GM18909 (cell line): ENCODE results near the gene PDE1C.
"Not testable (repeated sequence)": the region's sequence is repeated elsewhere in the genome, so short reads cannot be mapped to it uniquely, and the experiment has no call there.

Source experiments
- ATAC-seq: cut with Tn5 transposase; IDR thresholded peaks from one replicate; pipeline ENCODE4 v1.9.1; 2021; ENCODE audit warnings: mild to moderate bottlenecking; ENCODE audit not compliant: unreplicated experiment, poor library complexity

Gene PDE1C

DNA sequence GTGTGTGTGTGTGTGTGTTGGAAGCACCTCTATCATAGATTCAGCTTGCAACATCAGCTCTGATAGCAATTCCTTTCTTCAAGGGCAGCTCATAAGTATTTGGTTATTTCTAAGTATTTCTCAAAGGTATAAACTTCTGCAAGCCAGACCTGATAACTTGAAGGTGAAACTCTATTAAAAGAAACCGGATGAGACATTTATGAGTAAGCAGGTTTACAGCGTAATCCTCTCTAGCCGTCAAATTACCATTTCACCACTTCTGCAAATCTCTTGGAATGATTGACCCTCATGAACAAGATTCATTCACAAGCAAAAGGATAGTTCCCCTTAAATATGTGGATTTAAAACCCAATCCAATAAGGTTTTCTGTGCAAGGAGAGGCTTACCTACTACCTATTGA lies 23.1 kb downstream of the PDE1C start:
- ATAC-seq: peak; percentile 42

DNA sequence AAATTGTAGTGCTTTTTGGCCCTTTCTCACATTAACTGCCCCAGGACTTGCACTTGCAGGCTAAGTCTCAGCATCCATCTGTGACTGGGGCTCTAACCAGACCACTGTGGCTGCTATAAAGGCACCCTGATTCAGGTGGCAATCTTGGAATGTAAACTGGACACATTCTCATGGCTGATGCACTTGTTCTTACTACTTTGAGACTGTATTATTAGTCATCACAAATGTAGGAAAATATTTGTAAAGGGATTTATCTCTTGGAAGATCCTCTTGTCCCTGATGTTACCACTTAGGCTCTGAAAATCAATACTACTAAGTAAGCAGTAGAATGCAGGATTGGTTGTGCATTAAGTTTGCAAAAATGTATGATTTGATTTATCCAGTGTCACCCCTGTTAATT lies 25.0 kb downstream of the PDE1C start:
- no peak for ATAC-seq

DNA sequence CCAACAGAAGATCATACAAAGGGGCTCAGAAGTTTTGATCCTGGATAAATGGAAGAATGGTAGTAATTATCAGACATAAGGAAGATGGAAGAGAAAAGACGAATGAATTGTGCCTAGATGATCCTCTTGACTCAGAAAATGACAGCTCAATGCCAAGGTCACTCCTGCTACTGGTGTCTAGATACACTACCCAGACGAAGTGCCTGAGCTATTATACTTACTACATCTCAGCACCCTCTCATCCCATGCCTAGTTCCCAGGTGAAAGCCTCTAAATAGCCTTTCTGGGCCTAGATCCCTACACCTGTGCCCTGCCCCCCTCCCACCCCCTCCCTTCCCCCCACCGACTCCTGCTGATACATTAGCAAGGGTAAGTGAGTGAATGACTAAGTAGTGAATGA lies 25.5 kb downstream of the PDE1C start:
- no peak for ATAC-seq

DNA sequence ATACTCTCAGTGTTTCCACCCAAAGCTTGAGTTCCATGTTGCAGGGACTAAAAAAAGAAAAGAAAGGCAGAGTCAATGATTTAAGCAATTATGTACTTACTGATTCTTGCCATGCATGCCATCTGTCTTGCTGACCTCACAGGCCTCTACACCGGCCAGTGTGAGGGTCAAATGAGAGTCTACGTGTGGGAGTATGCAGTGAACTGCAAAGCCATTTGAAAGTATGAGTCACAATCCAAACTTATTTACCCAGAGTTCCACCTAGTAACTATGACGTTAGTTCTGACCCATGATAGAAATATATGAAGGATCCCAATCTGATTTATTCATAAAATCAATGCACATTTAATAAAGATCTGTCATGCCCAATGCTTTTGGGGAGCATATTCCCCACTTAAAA lies 26.5 kb downstream of the PDE1C start:
- ATAC-seq: peak; percentile 77

DNA sequence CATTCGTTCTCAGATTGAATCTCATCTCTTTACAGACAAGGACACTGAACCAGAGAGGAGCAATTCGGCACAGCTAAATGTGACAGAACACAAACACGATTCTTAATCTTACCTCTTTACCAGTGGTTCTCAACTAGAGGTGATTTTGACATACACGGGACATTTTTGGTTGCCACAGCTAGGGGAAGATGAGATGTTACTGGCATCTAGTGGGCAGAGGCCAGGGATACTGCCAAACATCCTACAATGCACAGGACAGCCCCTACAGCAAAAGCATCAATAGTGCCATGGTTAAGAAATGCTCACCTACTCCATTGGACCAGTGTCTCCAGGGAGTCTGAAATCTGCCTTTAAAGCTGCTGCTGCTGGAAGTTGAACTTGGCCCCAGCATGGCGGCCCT lies 27.3 kb downstream of the PDE1C start:
- no peak for ATAC-seq

DNA sequence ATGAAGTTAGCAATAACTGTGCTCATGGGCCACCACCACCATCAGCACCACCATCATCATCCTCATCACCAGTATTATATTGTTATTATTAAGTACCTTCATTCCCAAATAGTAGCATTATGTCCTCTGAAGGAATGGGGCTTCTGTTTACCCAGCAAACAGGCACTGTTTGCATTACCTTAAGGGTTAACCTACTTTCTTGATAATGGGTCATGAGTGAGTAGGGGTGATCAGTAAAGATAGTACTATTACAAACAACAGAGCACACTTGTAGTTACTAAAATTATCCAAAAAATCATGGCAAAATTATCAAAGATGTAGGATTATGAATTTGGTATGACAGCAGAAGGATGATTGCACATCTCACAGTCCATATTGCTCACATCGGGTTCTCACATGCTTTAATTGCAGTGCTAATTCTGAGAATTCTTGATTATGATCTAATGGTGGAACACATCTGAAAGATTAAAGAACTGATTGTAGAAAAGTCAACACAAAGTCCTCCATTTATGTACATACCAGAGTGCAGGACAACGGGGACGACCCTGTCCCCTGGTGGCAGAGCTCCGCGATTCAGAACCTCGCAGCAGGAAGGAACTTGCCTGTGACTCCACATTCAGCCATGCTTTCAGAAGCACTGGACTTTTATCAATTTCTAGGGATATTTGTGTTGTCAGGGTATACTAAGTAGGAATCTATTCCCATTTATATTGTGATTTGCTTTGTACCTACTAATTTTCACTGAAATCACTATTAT lies 31.0 kb downstream of the PDE1C start:
- ATAC-seq: no peak

DNA sequence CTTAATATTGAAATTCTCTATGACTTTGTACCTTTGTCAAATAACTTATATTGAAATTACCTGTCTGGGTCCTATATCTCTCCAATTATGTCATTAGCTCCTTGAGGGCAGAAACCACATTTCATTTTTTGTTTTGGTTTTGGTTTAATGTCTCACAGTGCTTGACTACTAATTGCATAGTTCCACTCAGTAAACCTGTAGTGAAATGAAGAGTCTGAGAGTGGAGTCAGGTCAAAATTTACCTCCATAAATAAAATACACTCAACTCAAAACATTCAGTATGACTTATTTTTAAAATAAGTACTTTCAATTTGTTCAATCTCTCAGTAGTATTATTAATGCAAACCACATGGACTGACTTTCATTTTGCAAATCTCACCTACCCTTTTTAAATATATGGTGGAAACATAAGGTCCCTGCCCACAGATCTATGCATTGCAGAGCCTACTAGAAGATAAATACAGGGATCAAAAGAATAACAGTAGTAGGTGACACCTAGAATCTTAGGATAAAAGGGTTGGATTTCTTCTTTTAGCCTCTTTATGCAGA lies 32.5 kb downstream of the PDE1C start:
- peak; percentile 85 for ATAC-seq

DNA sequence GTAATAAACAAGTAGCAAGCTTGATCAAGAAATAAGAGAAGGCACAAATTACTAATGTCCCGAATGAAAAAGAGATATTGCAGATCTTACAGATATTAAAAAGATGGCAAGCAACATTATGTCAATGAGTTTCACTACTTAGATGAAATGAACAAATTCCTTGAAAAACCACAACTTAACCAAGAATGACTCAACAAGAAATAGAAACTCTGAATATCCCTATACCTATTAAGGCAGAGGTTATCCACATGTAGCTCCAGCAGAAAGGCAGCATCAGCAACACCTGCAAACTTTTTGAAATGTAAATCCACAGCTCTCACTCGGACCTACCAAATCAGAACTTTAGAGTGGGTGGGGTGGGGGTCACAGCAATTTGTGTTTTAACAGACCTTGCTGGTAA lies 33.6 kb downstream of the PDE1C start:
- peak; percentile 46 for ATAC-seq

DNA sequence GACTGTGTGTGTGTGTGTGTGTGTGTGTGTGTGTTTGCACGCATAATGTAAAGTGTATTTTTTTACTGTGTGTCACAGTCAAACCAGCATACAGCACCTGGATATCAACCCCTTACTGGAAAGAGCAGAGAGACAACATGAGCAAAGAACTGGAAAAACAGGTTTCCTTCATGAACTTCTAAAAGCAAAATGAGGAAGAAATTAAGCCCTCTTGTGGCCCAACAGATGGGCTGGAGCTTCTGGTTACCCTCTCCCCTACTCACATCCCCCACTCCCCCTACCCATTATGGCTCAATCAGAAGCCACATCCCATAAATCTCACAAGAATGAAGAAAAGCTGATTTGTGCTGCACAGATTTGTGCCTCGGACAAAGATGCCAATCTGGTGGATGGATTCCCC lies 36.2 kb downstream of the PDE1C start:
- no peak for ATAC-seq

DNA sequence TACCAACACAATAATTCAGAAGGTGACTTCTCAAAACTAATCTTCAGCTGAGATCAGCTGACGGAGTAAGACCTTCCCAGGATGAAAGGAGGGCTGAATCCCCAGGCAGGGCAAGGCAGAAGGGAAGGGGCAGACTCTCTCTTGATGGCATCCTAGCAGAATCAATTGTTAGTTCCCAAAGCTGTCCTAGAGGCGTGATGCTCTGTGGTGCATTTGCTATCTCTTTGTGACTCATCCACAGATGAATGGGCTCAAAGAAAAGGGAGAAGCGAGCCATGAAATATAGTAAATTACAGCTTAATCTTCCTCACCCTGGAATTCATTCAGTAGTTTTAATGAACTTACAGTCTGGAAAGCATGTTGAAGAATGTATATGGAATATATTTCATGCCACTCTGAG lies 37.2 kb downstream of the PDE1C start:
- no peak for ATAC-seq

DNA sequence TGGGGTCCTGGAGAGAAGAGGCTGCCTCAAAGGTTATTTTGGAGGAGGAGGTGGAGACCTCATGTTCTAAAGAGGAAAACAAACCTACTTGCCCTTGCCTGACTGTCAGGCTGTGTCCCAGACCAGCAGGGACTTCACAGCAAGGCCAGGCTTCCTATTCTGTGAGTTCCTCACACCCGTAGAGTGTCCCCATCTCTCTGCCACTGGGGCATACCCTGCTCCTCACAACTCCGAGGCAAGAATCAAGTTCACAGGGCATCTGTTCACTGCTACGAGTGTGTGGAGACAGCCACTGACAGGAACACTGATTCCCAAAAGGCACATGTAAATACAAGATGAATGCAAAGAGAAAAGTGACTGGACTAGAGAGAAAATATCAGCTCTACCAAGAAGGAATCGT lies 38.0 kb downstream of the PDE1C start:
- ATAC-seq: no peak

DNA sequence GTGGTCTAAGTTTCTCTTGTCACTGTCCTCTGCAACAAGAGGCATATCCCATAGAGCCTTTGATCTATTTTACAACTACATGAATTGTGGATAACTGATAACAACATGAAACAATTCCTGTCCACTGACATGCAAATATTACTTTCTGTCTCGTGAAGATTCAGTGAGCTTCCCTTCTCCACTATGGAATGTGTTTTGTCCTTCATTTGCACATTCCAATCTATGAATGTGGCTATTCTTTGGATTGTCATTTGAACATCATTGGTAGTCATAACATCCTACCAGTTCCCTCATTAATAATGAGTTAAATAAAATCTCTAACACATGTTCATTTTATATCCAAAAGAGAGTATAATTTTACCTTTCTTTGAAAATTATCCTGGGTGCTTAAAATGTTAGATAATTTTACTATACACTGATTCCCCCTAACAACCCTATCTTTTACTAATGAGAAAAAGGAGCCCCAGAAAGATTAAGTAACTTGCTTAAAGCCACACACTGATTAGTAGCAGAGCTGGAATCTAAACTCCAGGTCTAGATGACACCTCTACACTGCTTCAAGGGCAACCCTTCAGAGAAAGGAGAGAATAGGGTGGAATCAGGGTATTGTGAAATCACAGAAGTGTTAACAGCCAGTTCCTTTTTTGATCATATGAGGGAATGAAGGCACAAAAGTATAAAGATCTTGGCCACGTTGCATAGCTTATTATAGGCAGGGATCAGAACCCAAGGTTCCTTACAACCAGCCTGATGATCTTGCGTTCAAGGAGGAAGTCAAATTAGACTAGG lies 39.1 kb downstream of the PDE1C start:
- no peak for ATAC-seq

DNA sequence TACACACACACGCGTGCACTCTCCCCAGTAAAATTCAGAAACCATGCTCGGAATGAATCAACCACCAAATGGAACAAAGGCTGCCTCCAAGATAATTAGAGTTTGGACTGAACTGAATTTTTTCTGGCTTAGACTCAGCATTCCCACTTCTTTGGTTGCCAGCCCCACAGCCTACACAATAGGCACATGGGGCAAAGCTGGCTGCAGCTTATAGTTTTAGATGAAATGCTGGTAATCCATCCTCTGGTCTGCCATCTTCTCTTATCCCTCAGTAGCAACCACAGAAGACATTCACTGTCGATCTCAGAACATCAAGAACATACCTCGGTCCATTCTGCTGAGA lies 44.2 kb downstream of the PDE1C start:
- ATAC-seq: no peak

DNA sequence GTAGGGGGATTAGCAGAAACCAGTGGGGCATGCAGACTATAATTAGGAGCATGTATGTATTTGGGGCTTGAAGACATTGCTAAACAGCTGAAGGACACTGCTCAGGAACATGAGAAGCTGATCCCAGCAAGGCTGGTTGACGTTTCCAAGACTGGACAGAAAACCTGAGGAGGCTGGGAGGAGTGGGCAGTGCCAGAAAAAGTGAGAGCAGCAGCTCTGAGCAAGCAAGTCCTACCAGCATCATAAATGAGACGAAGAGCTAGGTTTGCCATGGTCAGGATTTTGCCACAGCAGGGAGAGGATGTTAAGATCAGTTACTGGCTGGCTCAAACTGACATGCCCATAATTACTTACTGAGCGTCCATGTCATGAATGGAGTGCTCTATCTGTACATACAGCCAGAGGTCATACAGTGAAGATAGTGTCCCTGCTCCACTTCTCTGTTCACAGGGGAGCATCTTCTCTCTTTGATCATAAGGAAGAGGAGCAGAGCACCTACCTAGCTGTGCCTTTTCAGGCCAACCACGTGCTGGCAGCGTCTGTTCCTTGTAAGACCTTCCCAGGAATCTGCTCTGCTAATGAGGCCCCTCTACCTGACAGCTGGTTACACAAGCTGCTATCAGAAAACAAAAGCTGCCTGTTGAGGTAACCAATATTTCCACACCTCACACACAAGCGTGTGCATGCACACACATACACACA lies 44.7 kb downstream of the PDE1C start:
- no peak for ATAC-seq

DNA sequence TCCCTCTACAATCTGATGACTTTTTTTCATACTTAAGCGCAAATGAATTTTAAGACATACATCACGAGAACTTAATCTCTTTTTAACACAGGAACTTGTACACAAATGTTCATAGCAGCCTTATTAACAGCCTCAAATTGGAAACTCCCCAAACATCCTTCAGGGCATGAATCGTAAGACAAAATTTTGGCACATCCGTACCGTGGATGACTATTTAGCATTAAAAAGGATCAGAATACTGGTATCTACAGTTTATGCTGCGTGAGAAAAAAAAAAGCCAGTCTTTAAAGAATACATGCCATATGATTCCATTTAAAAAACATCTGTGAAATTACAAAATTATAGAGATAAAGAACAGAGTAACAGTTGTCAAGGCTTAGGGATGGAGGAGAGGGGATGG lies 46.8 kb downstream of the PDE1C start:
- ATAC-seq: no peak

DNA sequence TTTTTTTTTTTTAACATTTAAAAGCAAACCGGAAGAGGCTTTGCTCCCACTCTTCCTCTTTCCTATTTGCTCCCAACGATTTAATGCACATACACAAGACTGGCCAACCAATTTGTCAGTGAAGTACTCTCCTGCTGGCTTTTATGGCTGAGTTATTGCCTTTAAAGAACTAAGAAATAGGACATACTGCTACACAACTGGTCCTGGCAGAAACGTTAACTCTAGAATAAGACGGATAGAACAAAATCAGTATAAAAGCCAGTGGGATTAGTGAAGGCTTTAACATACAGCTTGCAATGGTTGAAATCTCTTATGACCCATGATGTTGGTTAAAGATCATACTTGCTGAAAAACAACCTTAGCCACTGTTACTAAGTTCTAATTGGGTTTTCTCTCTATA lies 47.2 kb downstream of the PDE1C start:
- ATAC-seq: no peak

DNA sequence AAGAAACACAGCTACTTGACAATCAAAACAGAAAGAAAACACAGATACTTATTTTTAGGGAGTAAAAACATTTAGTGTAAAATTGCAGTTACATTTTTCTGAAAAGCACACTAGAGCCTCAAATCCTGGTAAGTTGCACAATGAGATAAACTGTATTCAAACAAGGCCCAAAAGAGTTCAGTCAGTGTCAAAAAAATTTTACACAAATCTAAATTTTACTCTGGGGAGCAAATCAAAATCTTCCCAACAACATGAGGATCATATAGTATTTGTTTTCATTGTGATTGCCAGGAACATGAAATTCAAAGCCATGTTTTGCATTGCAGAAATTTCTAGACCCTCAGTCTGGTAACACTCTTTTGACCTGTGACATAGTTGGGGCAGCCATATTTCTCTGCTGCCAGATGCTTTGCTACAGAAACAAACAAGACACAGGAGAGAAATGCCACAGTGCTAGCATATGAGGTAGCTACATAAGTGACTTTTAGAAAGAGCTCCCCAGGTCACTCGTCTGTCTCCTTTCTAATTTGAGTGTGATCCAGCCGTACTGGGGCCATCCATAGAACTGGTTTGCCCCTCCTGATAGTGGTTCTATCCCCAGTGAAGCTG lies 49.6 kb downstream of the PDE1C start:
- no peak for ATAC-seq

DNA sequence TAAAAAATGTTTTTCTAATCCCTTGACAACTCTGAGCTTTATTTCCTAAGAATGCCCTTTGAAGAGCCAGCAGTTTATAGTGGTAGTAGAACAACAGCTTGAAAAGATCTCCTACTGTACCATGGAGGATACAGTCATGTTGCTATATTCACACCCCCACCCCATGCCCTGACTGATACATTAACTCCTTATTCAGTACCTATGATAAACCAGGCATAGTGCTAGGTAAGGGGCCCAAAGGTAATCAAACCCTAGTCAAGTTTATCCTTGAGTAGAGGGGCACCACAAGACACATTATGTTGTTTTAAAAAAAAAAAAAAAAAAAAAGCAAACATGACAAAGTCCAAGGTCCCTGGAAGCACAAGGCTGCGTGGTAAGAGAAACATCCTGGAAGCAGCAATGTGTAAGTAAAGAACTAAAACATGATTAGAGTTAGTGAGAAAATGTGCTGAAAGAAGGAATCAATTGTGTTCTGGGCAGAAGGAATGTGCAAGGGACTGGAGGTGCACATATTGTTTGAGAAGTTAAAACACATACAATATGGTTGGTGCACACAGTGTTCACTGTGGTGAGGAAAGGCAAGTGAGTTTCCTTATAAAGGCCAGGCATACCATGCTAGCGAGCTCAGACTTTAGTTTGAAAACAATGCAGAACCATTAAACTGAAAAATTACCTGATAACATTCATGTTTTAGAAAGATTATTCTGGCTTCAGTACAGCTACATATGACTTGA lies 51.2 kb downstream of the PDE1C start:
- no peak for ATAC-seq

DNA sequence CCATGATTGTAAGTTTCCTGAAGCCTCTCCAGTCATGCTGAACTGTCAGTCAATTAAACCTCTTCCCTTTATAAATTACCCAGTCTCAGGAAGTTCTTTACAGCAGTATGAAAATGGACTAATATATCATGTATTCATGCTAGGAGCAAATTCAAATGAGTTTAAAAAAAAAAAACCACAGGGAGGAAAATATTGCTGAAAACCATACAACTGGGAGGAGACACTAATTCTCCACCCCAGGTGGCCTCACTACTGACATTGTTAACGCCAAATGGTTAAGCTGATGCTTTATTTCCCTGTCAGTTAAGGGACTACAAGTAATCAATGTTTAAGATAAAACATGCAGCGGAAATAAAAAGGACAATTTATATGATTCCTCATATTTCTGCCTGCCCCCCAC lies 55.1 kb downstream of the PDE1C start:
- no peak for ATAC-seq

DNA sequence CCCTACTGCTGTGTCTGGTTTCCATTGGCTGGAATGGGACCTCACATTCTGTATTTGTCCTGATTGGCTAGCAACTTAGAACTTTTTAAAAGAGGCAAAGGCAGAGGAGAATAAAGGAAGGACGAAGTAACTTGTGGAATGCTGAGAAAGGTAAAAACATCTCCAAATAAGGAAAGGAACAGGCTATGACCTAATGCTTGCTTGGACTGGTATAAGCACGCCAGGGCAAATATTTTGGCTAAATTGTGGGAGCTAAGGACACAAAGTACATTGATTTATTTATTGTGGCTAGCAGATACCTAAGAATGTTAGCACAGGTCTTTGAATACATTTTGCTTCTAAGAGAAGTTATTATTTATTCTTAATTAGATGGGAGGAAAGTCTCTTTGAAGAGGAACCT lies 56.7 kb downstream of the PDE1C start:
- not testable (repeated sequence) for ATAC-seq
